Hair follicular keratinocyte (primary cell): Measurements from ENCODE around the gene RUVBL1. TPM values are rescaled to one million over a fixed set of nuclear protein-coding genes. Genes with fewer than 3 reads are reported as not detected.

ENCODE experiments used
- total RNA-seq: library from RNA; depleted of rRNA; stranded (reverse); fragments of >200 nt; gene quantifications from 2 replicates; pipeline ENCODE4 v1.2.3, GENCODE V29; 2015

RUVBL1 gene
- total RNA-seq: 93.0 and 155 TPM in 2 replicates

GRCh38 chr3:128123538-128124368 lies at the start of gene RUVBL1:
Gene RUVBL1 (minus strand): TSS chr3:128123812. CDS start chr3:128123724, 88 bp downstream.

DNA sequence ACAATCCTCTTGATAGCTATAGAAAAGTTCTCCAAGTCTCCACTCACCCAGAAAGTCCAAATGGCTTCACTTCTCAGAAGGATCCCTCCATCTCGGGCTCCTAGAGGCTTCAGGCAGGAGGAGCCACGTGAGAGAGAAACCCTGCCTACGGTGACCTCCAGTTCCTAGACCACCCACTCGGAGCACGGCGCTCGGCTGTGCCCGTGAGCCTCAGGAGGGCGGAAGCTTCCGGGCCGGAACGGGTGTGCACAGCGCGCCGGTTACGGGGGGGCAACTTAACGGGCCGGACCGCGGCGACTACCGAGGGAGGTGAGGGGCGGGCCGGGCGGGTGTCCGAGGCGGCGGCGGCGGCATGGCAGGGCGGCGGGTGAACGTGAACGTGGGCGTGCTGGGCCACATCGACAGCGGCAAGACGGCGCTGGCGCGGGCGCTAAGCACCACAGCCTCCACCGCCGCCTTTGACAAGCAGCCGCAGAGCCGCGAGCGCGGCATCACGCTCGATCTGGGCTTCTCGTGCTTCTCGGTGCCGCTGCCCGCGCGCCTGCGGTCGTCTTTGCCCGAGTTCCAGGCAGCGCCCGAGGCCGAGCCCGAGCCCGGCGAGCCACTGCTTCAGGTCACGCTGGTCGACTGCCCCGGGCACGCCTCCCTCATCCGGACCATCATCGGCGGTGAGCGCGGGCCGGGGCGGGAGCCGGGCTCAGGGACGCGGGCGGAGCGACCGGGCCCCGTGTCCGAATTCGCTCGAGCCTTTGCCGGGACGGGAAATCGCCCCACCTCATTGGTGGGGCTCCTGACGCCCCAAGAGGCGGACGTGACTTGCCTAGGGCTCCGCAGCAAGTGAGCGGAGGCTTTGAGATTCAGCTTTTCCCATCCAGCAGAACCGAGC lies 29.8 kb upstream of the RUVBL1 start, which contains the start of gene EEFSEC:
Gene EEFSEC (plus strand): TSS at position 326 of the 886 bp plus-strand sequence. CDS start 27 bp downstream, at position 353.

GRCh38 chr3:128051837-128052594 lies 71.6 kb downstream of the RUVBL1 start, which contains the start of gene SEC61A1:
Gene SEC61A1 (plus strand): TSS chr3:128052437. CDS start chr3:128052553, 116 bp downstream.

Other genes starting within 250 kb of the RUVBL1 start
- gene KBTBD12, start 208.6 kb downstream of the RUVBL1 start, total RNA-seq: not detected in 2 replicates
- gene SEC61A1, start 71.4 kb downstream of the RUVBL1 start, total RNA-seq: 264 and 266 TPM in 2 replicates
- 12.7 and 14.1 TPM in 2 replicates for gene EEFSEC, start 29.7 kb upstream of the RUVBL1 start, total RNA-seq